Measurements from ENCODE around the gene SFXN5. TPM values are rescaled to one million over a fixed set of nuclear protein-coding genes. Genes with fewer than 3 reads are reported as not detected.
"Not testable (repeated sequence)": the region's sequence is repeated elsewhere in the genome, so short reads cannot be mapped to it uniquely, and the experiment has no call there.

SFXN5 gene
- total RNA-seq, 1 experiment from 2014 or later, result 5.1 TPM

GRCh38 chr2:72907369-72907768, 164.1 kb downstream of the SFXN5 start:
- not testable (repeated sequence) for H3K9me3 ChIP-seq (ENCODE audit: low read length); H2AFZ ChIP-seq (ENCODE audit: low read length); H3K36me3 ChIP-seq (ENCODE audit: insufficient read depth, low read length); H3K27me3 ChIP-seq (ENCODE audit: low read length); H3K9me2 ChIP-seq (replicated peaks; ENCODE audit: insufficient read depth, low read length); H3K9ac ChIP-seq (ENCODE audit: low read length); H3K4me3 ChIP-seq (ENCODE audit: low read length); H3K27ac ChIP-seq (ENCODE audit: low read length); H4K20me1 ChIP-seq (ENCODE audit: insufficient read depth, low read depth, low read length); H3K79me2 ChIP-seq (ENCODE audit: low read length); DNase-seq; H3K4me2 ChIP-seq (ENCODE audit: low read depth, low read length, poor library complexity, severe bottlenecking); H3K4me1 ChIP-seq (ENCODE audit: low read length)

GRCh38 chr2:72901426-72901825, 170.1 kb downstream of the SFXN5 start:
- Histone ChIP-seq H3K36me3 (ENCODE audit: insufficient read depth, low read length) (no peaks in the 10 kb centered on the region), H3K4me1 (ENCODE audit: low read length) (no peaks in the 10 kb centered on the region), H2AFZ (ENCODE audit: low read length) (no peak overlapping the region), H3K79me2 (ENCODE audit: low read length) (no peaks in the 10 kb centered on the region), H3K9me2 (replicated peaks; ENCODE audit: insufficient read depth, low read length) (no peaks in the 10 kb centered on the region), H4K20me1 (ENCODE audit: insufficient read depth, low read depth, low read length) (no peaks in the 10 kb centered on the region; the same call in 1 of the 2 replicates), H3K4me3 (ENCODE audit: low read length) (no peak overlapping the region), H3K27ac (ENCODE audit: low read length) (no peak overlapping the region), H3K9me3 (ENCODE audit: low read length) (no peaks in the 10 kb centered on the region), H3K9ac (ENCODE audit: low read length) (no peak overlapping the region), H3K4me2 (ENCODE audit: low read depth, low read length, poor library complexity, severe bottlenecking) (no peak overlapping the region), H3K27me3 (ENCODE audit: low read length) (peaks cover 6% of the 10 kb centered on the region; the same call in 1 of the 2 replicates)
- no peak for DNase-seq

- DNase-seq, result no peak
- H4K20me1 ChIP-seq (ENCODE audit: insufficient read depth, low read depth, low read length), result no peaks in the 10 kb centered on the region; the same call in 1 of the 2 replicates
- H3K36me3 ChIP-seq (ENCODE audit: insufficient read depth, low read length), result no peaks in the 10 kb centered on the region
- no peaks in the 10 kb centered on the region for H3K9me3 ChIP-seq (ENCODE audit: low read length)
- no peak overlapping the region for H3K4me2 ChIP-seq (ENCODE audit: low read depth, low read length, poor library complexity, severe bottlenecking)
- H3K79me2 ChIP-seq (ENCODE audit: low read length), result no peaks in the 10 kb centered on the region
- H3K27me3 ChIP-seq (ENCODE audit: low read length), result peaks cover 6% of the 10 kb centered on the region; the same call in 1 of the 2 replicates
- H3K4me1 ChIP-seq (ENCODE audit: low read length), result no peaks in the 10 kb centered on the region
- no peaks in the 10 kb centered on the region for H3K9me2 ChIP-seq (replicated peaks; ENCODE audit: insufficient read depth, low read length)
- no peak overlapping the region for H3K4me3 ChIP-seq (ENCODE audit: low read length)
- no peak overlapping the region for H2AFZ ChIP-seq (ENCODE audit: low read length)
- H3K27ac ChIP-seq (ENCODE audit: low read length), result no peak overlapping the region
- H3K9ac ChIP-seq (ENCODE audit: low read length), result no peak overlapping the region
Observed at GRCh38 chr2:72900191-72900825, 171.2 kb downstream of the SFXN5 start.

- Histone ChIP-seq H3K79me2 (ENCODE audit: low read length) (no peaks in the 10 kb centered on the region), H3K27me3 (ENCODE audit: low read length) (peaks cover 6% of the 10 kb centered on the region; the same call in 1 of the 2 replicates), H3K27ac (ENCODE audit: low read length) (no peak overlapping the region), H3K4me1 (ENCODE audit: low read length) (no peaks in the 10 kb centered on the region), H3K9me2 (replicated peaks; ENCODE audit: insufficient read depth, low read length) (no peaks in the 10 kb centered on the region), H3K4me2 (ENCODE audit: low read depth, low read length, poor library complexity, severe bottlenecking) (no peak overlapping the region), H2AFZ (ENCODE audit: low read length) (no peak overlapping the region), H3K9me3 (ENCODE audit: low read length) (no peaks in the 10 kb centered on the region), H3K9ac (ENCODE audit: low read length) (no peak overlapping the region), H3K4me3 (ENCODE audit: low read length) (no peak overlapping the region), H3K36me3 (ENCODE audit: insufficient read depth, low read length) (no peaks in the 10 kb centered on the region), H4K20me1 (ENCODE audit: insufficient read depth, low read depth, low read length) (no peaks in the 10 kb centered on the region; the same call in 1 of the 2 replicates)
- DNase-seq, result no peak
Observed at GRCh38 chr2:72898585-72898906, 173.0 kb downstream of the SFXN5 start.

- Histone ChIP-seq H3K27ac (ENCODE audit: low read length) (no peak overlapping the region), H3K9me3 (ENCODE audit: low read length) (no peaks in the 10 kb centered on the region), H3K27me3 (ENCODE audit: low read length) (peaks cover 6% of the 10 kb centered on the region; the same call in 1 of the 2 replicates), H3K36me3 (ENCODE audit: insufficient read depth, low read length) (no peaks in the 10 kb centered on the region), H3K9ac (ENCODE audit: low read length) (no peak overlapping the region), H3K9me2 (replicated peaks; ENCODE audit: insufficient read depth, low read length) (no peaks in the 10 kb centered on the region), H3K79me2 (ENCODE audit: low read length) (no peaks in the 10 kb centered on the region), H3K4me3 (ENCODE audit: low read length) (no peak overlapping the region), H2AFZ (ENCODE audit: low read length) (no peak overlapping the region), H3K4me2 (ENCODE audit: low read depth, low read length, poor library complexity, severe bottlenecking) (no peak overlapping the region), H3K4me1 (ENCODE audit: low read length) (no peaks in the 10 kb centered on the region), H4K20me1 (ENCODE audit: insufficient read depth, low read depth, low read length) (no peaks in the 10 kb centered on the region; the same call in 1 of the 2 replicates)
- DNase-seq, result no peak
Observed at GRCh38 chr2:72897785-72898584, 173.5 kb downstream of the SFXN5 start.

- Histone ChIP-seq H3K79me2 (ENCODE audit: low read length) (no peaks in the 10 kb centered on the region), H2AFZ (ENCODE audit: low read length) (no peak overlapping the region), H3K9me3 (ENCODE audit: low read length) (no peaks in the 10 kb centered on the region), H4K20me1 (ENCODE audit: insufficient read depth, low read depth, low read length) (no peaks in the 10 kb centered on the region; the same call in 1 of the 2 replicates), H3K9ac (ENCODE audit: low read length) (no peak overlapping the region), H3K36me3 (ENCODE audit: insufficient read depth, low read length) (no peaks in the 10 kb centered on the region), H3K4me2 (ENCODE audit: low read depth, low read length, poor library complexity, severe bottlenecking) (no peak overlapping the region), H3K4me3 (ENCODE audit: low read length) (no peak overlapping the region), H3K27me3 (ENCODE audit: low read length) (no peaks in the 10 kb centered on the region), H3K9me2 (replicated peaks; ENCODE audit: insufficient read depth, low read length) (no peaks in the 10 kb centered on the region), H3K27ac (ENCODE audit: low read length) (no peak overlapping the region), H3K4me1 (ENCODE audit: low read length) (no peaks in the 10 kb centered on the region)
- DNase-seq, result no peak
Observed at GRCh38 chr2:72896446-72896845, 175.1 kb downstream of the SFXN5 start.

GRCh38 chr2:72895759-72896281, 175.7 kb downstream of the SFXN5 start:
- Histone ChIP-seq H3K4me3 (ENCODE audit: low read length) (no peak overlapping the region), H2AFZ (ENCODE audit: low read length) (no peak overlapping the region), H3K9ac (ENCODE audit: low read length) (no peak overlapping the region), H3K27me3 (ENCODE audit: low read length) (no peaks in the 10 kb centered on the region), H3K27ac (ENCODE audit: low read length) (no peak overlapping the region), H3K79me2 (ENCODE audit: low read length) (no peaks in the 10 kb centered on the region), H4K20me1 (ENCODE audit: insufficient read depth, low read depth, low read length) (no peaks in the 10 kb centered on the region; the same call in 1 of the 2 replicates), H3K36me3 (ENCODE audit: insufficient read depth, low read length) (no peaks in the 10 kb centered on the region), H3K9me3 (ENCODE audit: low read length) (no peaks in the 10 kb centered on the region), H3K4me2 (ENCODE audit: low read depth, low read length, poor library complexity, severe bottlenecking) (no peak overlapping the region), H3K4me1 (ENCODE audit: low read length) (no peaks in the 10 kb centered on the region), H3K9me2 (replicated peaks; ENCODE audit: insufficient read depth, low read length) (no peaks in the 10 kb centered on the region)
- DNase-seq, result no peak

GRCh38 chr2:72895154-72895553, 176.4 kb downstream of the SFXN5 start:
- H3K27me3 ChIP-seq (ENCODE audit: low read length), result no peaks in the 10 kb centered on the region

More at GRCh38 chr2:72895154-72895553, 176.4 kb downstream of the SFXN5 start:
- Histone ChIP-seq H3K79me2 (ENCODE audit: low read length) (no peaks in the 10 kb centered on the region), H3K9ac (ENCODE audit: low read length) (no peak overlapping the region), H3K9me3 (ENCODE audit: low read length) (no peaks in the 10 kb centered on the region), H3K9me2 (replicated peaks; ENCODE audit: insufficient read depth, low read length) (no peaks in the 10 kb centered on the region), H2AFZ (ENCODE audit: low read length) (no peak overlapping the region), H4K20me1 (ENCODE audit: insufficient read depth, low read depth, low read length) (no peaks in the 10 kb centered on the region; the same call in 1 of the 2 replicates), H3K4me2 (ENCODE audit: low read depth, low read length, poor library complexity, severe bottlenecking) (no peak overlapping the region), H3K36me3 (ENCODE audit: insufficient read depth, low read length) (no peaks in the 10 kb centered on the region), H3K27ac (ENCODE audit: low read length) (no peak overlapping the region), H3K4me1 (ENCODE audit: low read length) (no peaks in the 10 kb centered on the region), H3K4me3 (ENCODE audit: low read length) (no peak overlapping the region)
- no peak for DNase-seq

Data from Karpas-422 (cell line).